Mesendoderm (in vitro differentiated cells): ENCODE measurements around the gene PLXNB1.
"Not testable (repeated sequence)": the region's sequence is repeated elsewhere in the genome, so short reads cannot be mapped to it uniquely, and the experiment has no call there.

Experiments used
- DNase-seq: peaks from one replicate; pipeline ENCODE4 v3.0.0; 2013
- H2AK5ac ChIP-seq: 2 replicates; pipeline ENCODE4 v1.6.1; 2013; ENCODE audit warnings: low read length, inconsistent platforms
- H2BK120ac ChIP-seq: 2 replicates; pipeline ENCODE4 v1.6.1; 2013; ENCODE audit warnings: low read depth, mild to moderate bottlenecking, low read length, moderate library complexity, mixed read lengths
- H2BK15ac ChIP-seq: replicated peaks from 2 replicates; pipeline ENCODE4 v1.6.1; 2013; ENCODE audit warnings: low read depth, mild to moderate bottlenecking, moderate library complexity
- H2BK5ac ChIP-seq: 2 replicates; pipeline ENCODE4 v1.6.1; 2013; ENCODE audit warnings: low read length, inconsistent platforms
- H3K18ac ChIP-seq: 2 replicates; pipeline ENCODE4 v1.6.1; 2013; ENCODE audit warnings: mild to moderate bottlenecking, low read length, mixed read lengths
- H3K23ac ChIP-seq: one replicate; pipeline ENCODE4 v1.6.1; 2013; ENCODE audit warnings: low read length
- H3K27ac ChIP-seq: 2 replicates; pipeline ENCODE4 v1.5.1; 2013; ENCODE audit warnings: low read depth, mild to moderate bottlenecking, inconsistent platforms, low read length, moderate library complexity
- H3K27me3 ChIP-seq: 2 replicates; pipeline ENCODE4 v1.6.1; 2013; ENCODE audit warnings: low read length, control low read depth, mild to moderate bottlenecking, inconsistent platforms; ENCODE audit not compliant: insufficient read depth, poor library complexity
- H3K36me3 ChIP-seq: 2 replicates; pipeline ENCODE4 v1.6.1; 2013; ENCODE audit warnings: low read length, inconsistent platforms; ENCODE audit not compliant: control insufficient read depth, insufficient read depth
- H3K4ac ChIP-seq: one replicate; pipeline ENCODE4 v1.6.1; 2013; ENCODE audit warnings: low read depth, mild to moderate bottlenecking, low read length, moderate library complexity
- H3K4me1 ChIP-seq: 2 replicates; pipeline ENCODE4 v1.6.1; 2013; ENCODE audit warnings: low read depth, low read length, inconsistent platforms; ENCODE audit not compliant: control insufficient read depth
- H3K4me2 ChIP-seq: 2 replicates; pipeline ENCODE4 v1.6.1; 2013; ENCODE audit warnings: low read length
- H3K4me3 ChIP-seq: 2 replicates; pipeline ENCODE4 v1.5.1; 2013; ENCODE audit warnings: mild to moderate bottlenecking, low read length
- H3K56ac ChIP-seq: one replicate; pipeline ENCODE4 v1.6.1; 2013; ENCODE audit warnings: low read length
- H3K79me1 ChIP-seq: 2 replicates; pipeline ENCODE4 v1.6.1; 2013; ENCODE audit warnings: low read length, inconsistent platforms
- H3K79me2 ChIP-seq: 2 replicates; pipeline ENCODE4 v1.6.1; 2013; ENCODE audit warnings: mild to moderate bottlenecking, low read length; ENCODE audit not compliant: control insufficient read depth, insufficient read depth
- H3K9ac ChIP-seq: 2 replicates; pipeline ENCODE4 v1.6.1; 2013; ENCODE audit warnings: low read length, inconsistent platforms
- H4K5ac ChIP-seq: one replicate; pipeline ENCODE4 v1.6.1; 2013; ENCODE audit warnings: low read length
- H4K8ac ChIP-seq: one replicate; pipeline ENCODE4 v1.6.1; 2013; ENCODE audit warnings: low read depth, mild to moderate bottlenecking, control low read depth, low read length, moderate library complexity
- WGBS: extraction: QIAGEN DNeasy Blood & Tissue Kit; methylation state at CpG from one replicate; pipeline ENCODE4 v1.1.7; 2013; ENCODE audit warnings: low lambda C conversion rate, missing lambda C conversion rate; ENCODE audit not compliant: insufficient coverage; ENCODE audit errors: extremely low coverage; 5-methylcytosine and 5-hydroxymethylcytosine counted together

The PLXNB1 gene

DNA sequence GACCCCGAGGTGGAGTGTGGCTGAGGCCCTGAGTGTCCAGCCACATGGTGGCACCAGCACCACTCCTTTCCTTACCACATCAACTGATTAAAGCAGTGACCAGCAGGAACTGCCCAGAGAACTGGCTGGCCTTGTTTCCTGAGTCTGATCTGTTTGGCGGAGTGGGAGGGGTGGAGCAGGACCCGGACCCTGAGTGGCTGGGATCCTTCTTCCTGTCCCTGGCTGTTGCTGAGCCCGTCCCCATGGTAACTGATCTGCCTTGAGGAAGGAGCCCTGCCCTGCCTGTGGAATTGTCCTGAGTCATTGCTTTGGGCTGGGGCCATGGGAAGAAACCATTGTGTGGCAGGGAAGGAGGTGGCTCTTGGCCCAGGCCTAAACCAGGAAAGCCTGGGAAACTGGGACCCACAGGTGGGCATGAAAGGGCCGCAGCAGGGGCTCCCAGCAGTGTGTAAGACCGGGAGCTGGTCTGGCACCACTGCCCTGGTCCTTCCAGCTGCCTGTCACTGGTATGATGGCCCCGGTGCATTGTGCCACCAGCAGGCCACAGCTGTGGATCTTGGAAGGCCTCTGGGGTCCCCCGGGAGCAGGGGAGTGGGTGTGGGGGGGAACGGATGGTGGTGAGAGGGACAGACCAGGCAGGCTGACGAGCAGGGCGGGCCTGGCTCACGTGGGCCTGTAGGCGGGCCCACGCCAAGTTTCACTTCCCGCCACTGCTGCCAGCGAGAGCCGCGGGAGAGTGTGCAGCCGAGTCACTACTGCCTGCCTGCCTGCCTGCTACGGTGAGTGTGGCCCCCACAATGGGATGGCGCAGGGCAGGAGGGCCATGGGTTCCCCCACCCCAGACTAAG lies 35.9 kb upstream of the PLXNB1 start:
- Histone ChIP-seq H2AK5ac (peak overlapping the region; percentile 57), H3K4me2 (no peak overlapping the region), H4K8ac (no peak overlapping the region), H3K4me1 (peaks cover 2% of the 10 kb centered on the region), H3K79me1 (peaks cover 11% of the 10 kb centered on the region), H3K27me3 (no peaks in the 10 kb centered on the region), H3K23ac (peak overlapping the region; percentile 29), H3K36me3 (no peaks in the 10 kb centered on the region), H3K4ac (peak overlapping the region; percentile 81), H2BK5ac (peak overlapping the region; percentile 88), H4K5ac (no peak overlapping the region), H3K56ac (peak overlapping the region; percentile 83), H3K18ac (peak overlapping the region; percentile 76), H2BK15ac (no peak overlapping the region), H3K9ac (peak overlapping the region; percentile 60), H3K79me2 (peaks cover 1% of the 10 kb centered on the region), H3K27ac (peak overlapping the region; percentile 90), H3K4me3 (no peak overlapping the region), H2BK120ac (peak overlapping the region; percentile 24)
- WGBS: no CpG with 5 or more reads among the region's 21 CpGs
- peak; percentile 100 for DNase-seq

DNA sequence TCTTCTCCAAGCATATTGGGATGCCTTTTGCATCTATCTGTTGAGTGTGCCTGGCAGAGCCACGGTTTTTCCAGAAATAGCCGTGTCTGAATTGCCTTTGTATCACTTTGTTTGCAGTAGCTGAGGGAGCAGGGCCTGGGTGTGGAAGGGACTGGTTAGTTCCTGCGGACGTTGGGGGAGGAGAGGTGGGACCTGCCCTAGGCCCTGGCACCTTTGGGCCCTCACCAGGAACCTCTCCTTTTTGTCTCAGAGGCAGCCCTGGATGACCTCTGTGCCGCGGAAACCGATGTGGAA lies 35.3 kb upstream of the PLXNB1 start:
- Histone ChIP-seq H3K4ac (no peak overlapping the region), H3K18ac (no peak overlapping the region), H3K27ac (no peak overlapping the region), H4K8ac (no peak overlapping the region), H3K23ac (no peak overlapping the region), H2BK5ac (no peak overlapping the region), H4K5ac (no peak overlapping the region), H3K27me3 (no peaks in the 10 kb centered on the region), H2BK15ac (no peak overlapping the region), H3K4me1 (peaks cover 2% of the 10 kb centered on the region), H2BK120ac (no peak overlapping the region), H2AK5ac (no peak overlapping the region), H3K56ac (no peak overlapping the region), H3K4me2 (no peak overlapping the region), H3K4me3 (no peak overlapping the region), H3K79me1 (peaks cover 8% of the 10 kb centered on the region), H3K79me2 (peaks cover 1% of the 10 kb centered on the region), H3K9ac (peak overlapping the region; percentile 35), H3K36me3 (peaks cover under 1% of the 10 kb centered on the region)
- WGBS: no CpG with 5 or more reads among the region's 7 CpGs
- DNase-seq: no peak

DNA sequence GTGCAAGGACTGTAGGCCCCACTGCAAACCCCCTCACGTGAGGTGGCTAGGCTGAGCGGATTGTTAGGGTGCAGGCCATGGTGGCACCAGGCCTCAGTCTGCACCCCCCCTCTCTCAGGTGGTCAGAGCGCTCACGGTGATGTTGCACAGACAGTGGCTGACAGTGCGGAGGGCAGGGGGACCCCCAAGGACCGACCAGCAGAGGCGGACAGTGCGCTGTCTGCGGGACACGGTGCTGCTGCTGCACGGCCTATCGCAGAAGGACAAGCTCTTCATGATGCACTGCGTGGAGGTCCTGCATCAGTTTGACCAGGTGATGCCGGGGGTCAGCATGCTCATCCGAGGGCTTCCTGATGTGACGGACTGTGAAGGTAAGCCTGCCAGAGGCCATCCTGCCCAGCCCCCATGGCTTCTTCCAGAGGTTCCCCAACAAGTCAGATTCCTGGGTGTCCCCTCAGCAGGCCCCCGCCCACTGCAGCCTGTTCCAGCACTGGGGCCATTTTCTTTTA lies 34.9 kb upstream of the PLXNB1 start:
- Histone ChIP-seq H3K79me2 (peaks cover 1% of the 10 kb centered on the region), H4K5ac (no peak overlapping the region), H2AK5ac (no peak overlapping the region), H3K4me2 (no peak overlapping the region), H2BK120ac (no peak overlapping the region), H3K56ac (no peak overlapping the region), H2BK5ac (no peak overlapping the region), H3K79me1 (peaks cover 5% of the 10 kb centered on the region), H4K8ac (no peak overlapping the region), H3K27ac (no peak overlapping the region), H3K4ac (no peak overlapping the region), H3K36me3 (peaks cover 4% of the 10 kb centered on the region), H3K27me3 (no peaks in the 10 kb centered on the region), H3K4me1 (peaks cover 2% of the 10 kb centered on the region), H2BK15ac (no peak overlapping the region), H3K9ac (no peak overlapping the region), H3K23ac (no peak overlapping the region), H3K18ac (no peak overlapping the region), H3K4me3 (no peak overlapping the region)
- DNase-seq: no peak
- no CpG with 5 or more reads among the region's 17 CpGs for WGBS

DNA sequence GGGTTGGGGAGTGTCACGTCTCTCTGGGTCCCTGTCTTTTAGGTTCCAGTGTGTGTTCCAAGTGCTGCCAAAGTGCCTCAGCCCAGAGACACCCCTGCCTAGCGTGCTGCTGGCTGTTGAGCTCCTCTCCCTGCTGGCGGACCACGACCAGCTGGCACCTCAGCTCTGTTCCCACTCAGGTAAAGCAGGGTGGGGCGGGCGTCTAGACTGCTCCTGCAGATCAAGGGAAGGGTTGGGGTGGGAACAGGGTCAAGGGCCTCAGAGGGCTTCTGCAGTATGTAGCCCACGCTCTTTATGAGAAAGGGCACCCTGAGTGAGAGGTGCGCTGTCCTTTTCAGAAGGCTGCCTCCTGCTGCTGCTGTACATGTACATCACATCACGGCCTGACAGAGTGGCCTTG lies 33.8 kb upstream of the PLXNB1 start:
- no peak overlapping the region for H3K4me3 ChIP-seq
- H2AK5ac ChIP-seq: no peak overlapping the region
- H3K27me3 ChIP-seq: no peaks in the 10 kb centered on the region
- H3K4me1 ChIP-seq: peaks cover 2% of the 10 kb centered on the region
- peaks cover 7% of the 10 kb centered on the region for H3K36me3 ChIP-seq
- no peak overlapping the region for H3K27ac ChIP-seq
- DNase-seq: no peak
- no peak overlapping the region for H3K56ac ChIP-seq
- no peak overlapping the region for H3K23ac ChIP-seq
- H3K79me1 ChIP-seq: no peaks in the 10 kb centered on the region
- H3K79me2 ChIP-seq: no peaks in the 10 kb centered on the region
- H2BK15ac ChIP-seq: no peak overlapping the region
- no peak overlapping the region for H3K4ac ChIP-seq
- H3K4me2 ChIP-seq: no peak overlapping the region
- WGBS: no CpG with 5 or more reads among the region's 9 CpGs
- no peak overlapping the region for H2BK5ac ChIP-seq
- no peak overlapping the region for H2BK120ac ChIP-seq
- no peak overlapping the region for H4K5ac ChIP-seq
- H3K18ac ChIP-seq: no peak overlapping the region
- H4K8ac ChIP-seq: no peak overlapping the region
- no peak overlapping the region for H3K9ac ChIP-seq

DNA sequence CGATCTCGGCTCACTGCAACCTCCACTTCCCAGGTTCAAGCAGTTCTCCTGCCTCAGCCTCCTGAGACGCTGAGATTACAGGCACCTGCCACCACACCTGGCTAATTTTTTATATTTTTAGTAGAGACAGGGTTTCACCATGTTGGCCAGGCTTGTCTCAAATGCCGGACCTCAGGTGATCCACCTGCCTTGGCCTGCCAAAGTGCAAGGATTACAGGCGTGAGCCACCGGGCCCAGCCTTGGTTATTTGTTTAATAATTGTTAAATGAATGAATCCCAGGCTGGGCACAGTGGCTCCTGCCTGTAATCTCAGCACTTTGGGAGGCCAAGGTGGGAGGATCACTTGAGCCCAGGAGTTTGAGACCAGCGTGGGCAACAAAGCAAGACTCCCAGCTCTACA lies 31.9 kb upstream of the PLXNB1 start:
- H2BK120ac ChIP-seq, H3K4ac ChIP-seq, H3K23ac ChIP-seq, H3K27me3 ChIP-seq, H3K27ac ChIP-seq, H3K79me1 ChIP-seq, H4K8ac ChIP-seq, H3K9ac ChIP-seq, H3K4me2 ChIP-seq, H3K79me2 ChIP-seq, H4K5ac ChIP-seq, H2AK5ac ChIP-seq, DNase-seq, H3K4me3 ChIP-seq, H3K56ac ChIP-seq, H3K4me1 ChIP-seq, H2BK5ac ChIP-seq, H2BK15ac ChIP-seq, H3K18ac ChIP-seq: not testable (repeated sequence)
- H3K36me3 ChIP-seq: peaks cover 10% of the 10 kb centered on the region
- no CpG with 5 or more reads among the region's 7 CpGs for WGBS

DNA sequence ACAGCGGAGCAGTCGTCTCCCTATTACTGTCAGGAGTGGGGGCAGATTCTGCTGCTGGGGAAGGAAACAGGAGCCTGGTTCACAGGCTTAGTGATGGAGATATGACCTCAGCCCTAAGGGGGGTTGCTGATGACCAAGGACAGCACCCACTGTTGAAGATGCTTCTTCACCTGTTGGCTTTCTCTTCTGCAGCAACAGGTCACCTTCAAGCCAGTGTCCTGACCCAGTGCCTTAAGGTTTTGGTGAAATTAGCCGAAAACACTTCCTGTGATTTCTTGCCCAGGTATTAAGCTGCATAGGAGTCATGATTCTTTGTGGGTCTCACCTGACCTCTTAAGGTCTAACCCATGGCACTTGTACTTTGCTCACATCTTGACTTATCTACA lies 30.6 kb upstream of the PLXNB1 start:
- Histone ChIP-seq H3K4ac (no peak overlapping the region), H3K27ac (no peak overlapping the region), H3K79me2 (no peaks in the 10 kb centered on the region), H2BK120ac (no peak overlapping the region), H3K36me3 (peaks cover 10% of the 10 kb centered on the region), H4K8ac (no peak overlapping the region), H2AK5ac (no peak overlapping the region), H3K18ac (no peak overlapping the region), H3K56ac (no peak overlapping the region), H3K4me3 (no peak overlapping the region), H3K79me1 (no peaks in the 10 kb centered on the region), H2BK5ac (no peak overlapping the region), H2BK15ac (no peak overlapping the region), H4K5ac (no peak overlapping the region), H3K27me3 (no peaks in the 10 kb centered on the region), H3K4me1 (no peaks in the 10 kb centered on the region), H3K23ac (no peak overlapping the region), H3K4me2 (no peak overlapping the region), H3K9ac (no peak overlapping the region)
- no peak for DNase-seq
- no CpG with 5 or more reads among the region's 3 CpGs for WGBS
